Calu3 (cell line): ENCODE data around the gene ADGRA3. TPM values are rescaled to one million over a fixed set of nuclear protein-coding genes. Genes with fewer than 3 reads are reported as not detected.

Experiments used
- BruUV-seq: library from RNA; stranded (reverse); fragments of 400-500 nt; replicated peaks from 2 replicates; lab custom pipeline; 2021; lab: Mats Ljungman, UMichigan
- CTCF ChIA-PET: fragments of 300-600 bp; sonication (Branson Sonifier 250); formaldehyde crosslinking; loops from one replicate; lab custom pipeline; 2022; ENCODE audit warnings: antibody characterized with exemption; lab: Charles Lee
- DNase-seq: peaks from one replicate; pipeline ENCODE4 v3.0.0; 2022
- H3K27ac Mint-ChIP-seq: one replicate; pipeline ENCODE4 v1.8.0; 2022; ENCODE audit warnings: mixed read lengths; ENCODE audit not compliant: unreplicated experiment
- H3K27me3 Mint-ChIP-seq: one replicate; pipeline ENCODE4 v1.8.0; 2022; ENCODE audit warnings: mixed read lengths; ENCODE audit not compliant: unreplicated experiment
- H3K36me3 Mint-ChIP-seq: one replicate; pipeline ENCODE4 v1.8.0; 2022; ENCODE audit warnings: mild to moderate bottlenecking, moderate library complexity, mixed read lengths; ENCODE audit not compliant: insufficient read depth, unreplicated experiment
- H3K4me1 Mint-ChIP-seq: one replicate; pipeline ENCODE4 v1.8.0; 2022; ENCODE audit warnings: mild to moderate bottlenecking, low read depth, mixed read lengths; ENCODE audit not compliant: unreplicated experiment
- H3K4me3 Mint-ChIP-seq: one replicate; pipeline ENCODE4 v1.8.0; 2022; ENCODE audit warnings: mild to moderate bottlenecking, low read depth, moderate library complexity, mixed read lengths; ENCODE audit not compliant: unreplicated experiment
- H3K9me3 Mint-ChIP-seq: one replicate; pipeline ENCODE4 v1.8.0; 2022; ENCODE audit warnings: low read depth, mixed read lengths; ENCODE audit not compliant: unreplicated experiment
- CTCF ChIP-seq: fragments of 200-600 bp; IDR thresholded peaks from one replicate; pipeline ENCODE4 v1.8.0; 2022; ENCODE audit warnings: antibody characterized with exemption; ENCODE audit not compliant: unreplicated experiment
- intact Hi-C: fragments of 100-400 bp; cut with micrococcal nuclease; formaldehyde crosslinking; loops from one replicate; pipeline ENCODE4 v1.10.0; 2022; ENCODE audit not compliant: unreplicated experiment
- total RNA-seq: library from RNA; stranded (reverse); gene quantifications from 2 replicates; pipeline ENCODE4 v1.2.3, GENCODE V29; 2022

ADGRA3 gene
- total RNA-seq, 1 experiment from 2014 or later: 63.2 TPM

GRCh38 chr4:22348410-22348809 is 167.5 kb downstream of the ADGRA3 start:
- no peak for TF ChIP-seq CTCF
- intact Hi-C loops: no loop called here
- Mint-ChIP-seq H3K4me1 (no peaks in the 10 kb centered on the region), H3K27ac (no peak overlapping the region), H3K4me3 (no peak overlapping the region), H3K36me3 (no peaks in the 10 kb centered on the region), H3K27me3 (no peaks in the 10 kb centered on the region), H3K9me3 (no peaks in the 10 kb centered on the region)
- no peak for DNase-seq
- CTCF ChIA-PET: no interaction called here
- BruUV-seq: no TSS peak

DNA sequence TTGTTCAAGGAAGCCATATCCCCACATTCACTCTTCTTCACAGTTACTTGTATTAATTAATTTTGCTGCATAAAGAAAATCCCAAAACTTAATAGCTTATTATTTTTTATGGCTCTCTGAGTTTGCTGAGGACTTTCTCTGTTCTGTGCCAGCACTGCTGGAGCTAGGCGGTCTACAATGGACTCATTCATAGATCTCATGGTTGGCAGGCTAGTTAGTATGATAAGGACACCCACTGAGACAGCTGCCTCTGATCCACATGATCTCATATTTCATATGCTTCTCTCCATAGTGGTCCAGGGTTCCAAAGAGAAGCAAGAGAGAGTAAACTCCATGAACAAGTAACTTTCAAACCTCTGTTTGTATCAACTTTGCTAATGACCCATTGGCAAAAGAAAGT is 170.2 kb downstream of the ADGRA3 start:
- CTCF ChIA-PET: no interaction called here
- intact Hi-C loops: no loop called here
- Mint-ChIP-seq H3K4me3 (no peak overlapping the region), H3K27me3 (no peaks in the 10 kb centered on the region), H3K9me3 (no peaks in the 10 kb centered on the region), H3K4me1 (no peaks in the 10 kb centered on the region), H3K36me3 (no peaks in the 10 kb centered on the region), H3K27ac (no peak overlapping the region)
- no TSS peak for BruUV-seq
- no peak for TF ChIP-seq CTCF
- no peak for DNase-seq

GRCh38 chr4:22345055-22345454 is 170.8 kb downstream of the ADGRA3 start:
- Mint-ChIP-seq H3K36me3 (no peaks in the 10 kb centered on the region), H3K4me3 (no peak overlapping the region), H3K27ac (no peak overlapping the region)

DNA sequence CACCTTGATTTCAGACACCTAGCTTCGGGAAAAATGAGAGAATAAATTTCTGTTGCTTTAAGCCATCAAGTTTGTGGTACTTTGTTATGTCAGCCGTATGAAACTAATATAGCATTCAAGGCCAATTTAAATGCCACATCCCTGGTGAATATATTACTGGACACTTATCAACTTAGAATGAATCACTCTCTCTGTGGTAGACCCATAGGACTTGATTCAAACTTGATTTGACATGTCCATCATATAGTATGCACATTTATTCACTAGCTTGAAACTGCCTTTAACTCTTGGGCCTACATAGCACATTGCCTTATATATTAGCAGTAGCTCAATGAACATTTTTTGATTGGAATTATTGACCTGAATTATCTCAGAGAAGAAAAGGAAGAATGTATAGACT is 172.3 kb downstream of the ADGRA3 start:
- Mint-ChIP-seq H3K9me3 (no peaks in the 10 kb centered on the region), H3K36me3 (no peaks in the 10 kb centered on the region)

More at GRCh38 chr4:22345055-22345454, 170.8 kb downstream of the ADGRA3 start:
- no peak for TF ChIP-seq CTCF
- intact Hi-C loops: no loop called here
- no peak for DNase-seq
- CTCF ChIA-PET: no interaction called here
- no peaks in the 10 kb centered on the region for H3K4me1 Mint-ChIP-seq
- no peaks in the 10 kb centered on the region for H3K9me3 Mint-ChIP-seq
- H3K27me3 Mint-ChIP-seq: no peaks in the 10 kb centered on the region
- BruUV-seq: no TSS peak

More for the DNA sequence above, 172.3 kb downstream of the ADGRA3 start:
- Mint-ChIP-seq H3K27me3 (no peaks in the 10 kb centered on the region), H3K4me1 (no peaks in the 10 kb centered on the region), H3K27ac (no peak overlapping the region), H3K4me3 (no peak overlapping the region)
- TF ChIP-seq CTCF: no peak
- CTCF ChIA-PET: no interaction called here
- intact Hi-C loops: no loop called here
- no peak for DNase-seq
- BruUV-seq: no TSS peak
